Measurements from ENCODE around the gene PDHA1. TPM values are rescaled to one million over a fixed set of nuclear protein-coding genes. Genes with fewer than 3 reads are reported as not detected.

The PDHA1 gene
- polyA plus RNA-seq, 2 of the 4 experiments (the other 2 are of a cell fraction), result 309 to 358 TPM

- TF ChIP-seq NPAS2 (CRISPR knock-in tag; IDR thresholded peaks at IDR 0.05; ENCODE audit: borderline replicate concordance) (no peak), SREBF2 (IDR thresholded peaks at IDR 0.05) (no peak), POLR2A (IDR thresholded peaks at IDR 0.05; ENCODE audit: low read length) (no peak), BCL3 (IDR thresholded peaks at IDR 0.05) (no peak), E2F6 (IDR thresholded peaks at IDR 0.05; ENCODE audit: borderline replicate concordance, low read depth) (no peak), NFE2L2 (conservative IDR thresholded peaks at IDR 0.05; ENCODE audit: low read length) (no peak), ATOH8 (CRISPR knock-in tag; IDR thresholded peaks at IDR 0.05; ENCODE audit: low read depth) (no peak)
- ChIA-PET CTCF (interaction anchor here (0.6 to 2.3 kb wide), 2 partner anchors 32 to 511 kb away, joined by 3 to 6 read pairs; no protein-coding TSS in a partner anchor), POLR2A (no interaction called here)
- H3K27ac ChIP-seq, result no peak overlapping the region
- H3K9me3 ChIP-seq, result no peaks in the 10 kb centered on the region
- H3K4me3 ChIP-seq, result no peak overlapping the region
- DNase-seq (ENCODE audit: low read depth in 1 of 2, low spot score in 1 of 2), result no peak
- FAIRE-seq, result no peak
- no peak for ATAC-seq
- no peak overlapping the region for H3K4me2 ChIP-seq
- no peaks in the 10 kb centered on the region for H3K4me1 ChIP-seq
Measured at GRCh38 chrX:19403696-19404095, 60.0 kb downstream of the PDHA1 start.

- Histone ChIP-seq H3K4me1 (no peaks in the 10 kb centered on the region), H3K4me2 (no peak overlapping the region), H3K4me3 (no peak overlapping the region), H3K27ac (no peak overlapping the region), H3K9me3 (peaks cover 12% of the 10 kb centered on the region; the same call in 1 of the 3 replicates)
- 84% methylated on average over 2 of the region's 2 CpGs for WGBS (ENCODE audit: missing lambda C conversion rate)
- DNase-seq (ENCODE audit: low read depth in 1 of 2, low spot score in 1 of 2), result peak in 1 of 2 experiments; percentile 3
- ChIA-PET POLR2A (no interaction called here), CTCF (no interaction called here)
- no peak for FAIRE-seq
- TF ChIP-seq MYC (IDR thresholded peaks at IDR 0.05; ENCODE audit: borderline replicate concordance, low read length) (no peak), NFE2L2 (conservative IDR thresholded peaks at IDR 0.05; ENCODE audit: low read length) (peak; percentile 47), EP300 (IDR thresholded peaks at IDR 0.05) (no peak), MAX (IDR thresholded peaks at IDR 0.05) (no peak)
- no peak for ATAC-seq
Measured at GRCh38 chrX:19410259-19410658, 66.5 kb downstream of the PDHA1 start.

Small RNAs within 50 kb of the gene (small RNA-seq; reads per million reads assigned to genes)
- gene RF00019, result 0 reads per million in 6 experiments

Other genes with a start within 250 kb of the PDHA1 start
- gene ADGRG2, start 221.5 kb upstream of the PDHA1 start, polyA plus RNA-seq (2011; rRNA removed), result 8.5 and 10.3 TPM in 2 replicates
- 4.4 to 5.2 TPM (median 4.8 TPM) in 3 replicates for gene ADGRG2, start 221.5 kb upstream of the PDHA1 start, polyA plus RNA-seq (2017; fragmentation: RNase III; extraction: RNeasy Plus Mini Kit Qiagen cat#74134 plus additional on column Dnase treatment)
- gene MAP3K15, start 171.6 kb downstream of the PDHA1 start, polyA plus RNA-seq (2011; rRNA removed), result 5.7 and 5.8 TPM in 2 replicates
- gene MAP3K15, start 171.6 kb downstream of the PDHA1 start, polyA plus RNA-seq (2017; fragmentation: RNase III; extraction: RNeasy Plus Mini Kit Qiagen cat#74134 plus additional on column Dnase treatment), result 2.2 to 2.4 TPM (median 2.3 TPM) in 3 replicates

Data from A549 (cell line).